ENCODE measurements around the gene PRSS37. TPM values are rescaled to one million over a fixed set of nuclear protein-coding genes. Genes with fewer than 3 reads are reported as not detected.

The PRSS37 gene, protein sequence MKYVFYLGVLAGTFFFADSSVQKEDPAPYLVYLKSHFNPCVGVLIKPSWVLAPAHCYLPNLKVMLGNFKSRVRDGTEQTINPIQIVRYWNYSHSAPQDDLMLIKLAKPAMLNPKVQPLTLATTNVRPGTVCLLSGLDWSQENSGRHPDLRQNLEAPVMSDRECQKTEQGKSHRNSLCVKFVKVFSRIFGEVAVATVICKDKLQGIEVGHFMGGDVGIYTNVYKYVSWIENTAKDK
- total RNA-seq (2022) (not detected in 2 replicates), Bru-seq, nascent RNA (not detected), BruChase-seq, experiment 1, labeled RNA remaining after a 6-hour chase (percentile 11 among the genes with signal in this experiment), BruChase-seq, experiment 2, labeled RNA remaining after a 2-hour chase (not detected)
- long read RNA-seq, result 0 reads

DNA sequence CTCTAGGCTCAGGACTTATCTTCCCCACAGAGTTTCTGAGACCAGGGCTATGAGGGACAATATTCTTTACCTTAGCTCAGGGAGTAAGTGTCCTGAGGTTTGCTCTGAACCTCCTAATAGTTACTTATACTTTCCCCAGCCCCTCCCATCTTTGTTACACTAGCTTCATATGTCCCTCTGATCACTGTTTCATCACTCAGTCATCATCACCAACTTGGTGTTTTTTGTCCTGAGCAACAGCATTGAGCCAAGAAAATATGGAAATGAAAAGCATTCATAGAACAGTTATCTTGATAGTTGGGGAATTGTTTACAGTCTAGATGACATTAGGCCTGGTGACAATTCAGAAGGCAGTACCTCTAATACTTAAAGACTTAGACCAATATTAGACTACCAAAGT, at the start of gene PRSS37:
PRSS37 (minus strand) TSS at position 101 of the 400 bp plus-strand sequence. CDS start 436 bp downstream, outside the sequence.
- no peaks in the 10 kb centered on the region for H3K27me3 Mint-ChIP-seq (ENCODE audit: insufficient read depth, unreplicated experiment)
- no peak for DNase-seq (ENCODE audit: unreplicated experiment)
- CTCF ChIA-PET, result interaction anchor here (2.4 kb wide), 1 partner anchor 55 kb away, joined by 9 read pairs; no protein-coding TSS in a partner anchor
- H3K4me1 Mint-ChIP-seq (ENCODE audit: insufficient read depth, unreplicated experiment), result no peaks in the 10 kb centered on the region
- intact Hi-C loops (cut with micrococcal nuclease), result no loop called here
- H3K9me3 Mint-ChIP-seq (ENCODE audit: unreplicated experiment), result no peaks in the 10 kb centered on the region
- no peak within 1 kb of the TSS for H3K27ac Mint-ChIP-seq (ENCODE audit: low read depth, unreplicated experiment)
- TF ChIP-seq, protein P1, sequence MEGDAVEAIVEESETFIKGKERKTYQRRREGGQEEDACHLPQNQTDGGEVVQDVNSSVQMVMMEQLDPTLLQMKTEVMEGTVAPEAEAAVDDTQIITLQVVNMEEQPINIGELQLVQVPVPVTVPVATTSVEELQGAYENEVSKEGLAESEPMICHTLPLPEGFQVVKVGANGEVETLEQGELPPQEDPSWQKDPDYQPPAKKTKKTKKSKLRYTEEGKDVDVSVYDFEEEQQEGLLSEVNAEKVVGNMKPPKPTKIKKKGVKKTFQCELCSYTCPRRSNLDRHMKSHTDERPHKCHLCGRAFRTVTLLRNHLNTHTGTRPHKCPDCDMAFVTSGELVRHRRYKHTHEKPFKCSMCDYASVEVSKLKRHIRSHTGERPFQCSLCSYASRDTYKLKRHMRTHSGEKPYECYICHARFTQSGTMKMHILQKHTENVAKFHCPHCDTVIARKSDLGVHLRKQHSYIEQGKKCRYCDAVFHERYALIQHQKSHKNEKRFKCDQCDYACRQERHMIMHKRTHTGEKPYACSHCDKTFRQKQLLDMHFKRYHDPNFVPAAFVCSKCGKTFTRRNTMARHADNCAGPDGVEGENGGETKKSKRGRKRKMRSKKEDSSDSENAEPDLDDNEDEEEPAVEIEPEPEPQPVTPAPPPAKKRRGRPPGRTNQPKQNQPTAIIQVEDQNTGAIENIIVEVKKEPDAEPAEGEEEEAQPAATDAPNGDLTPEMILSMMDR (IDR thresholded peaks at IDR 0.05; ENCODE audit: unreplicated experiment), result no peak
- H3K36me3 Mint-ChIP-seq (ENCODE audit: insufficient read depth, unreplicated experiment), result peaks cover 4% of the 10 kb centered on the region
- BruUV-seq (replicated peaks), result no TSS peak
- no peak within 1 kb of the TSS for H3K4me3 Mint-ChIP-seq (ENCODE audit: unreplicated experiment)
- POLR2A ChIA-PET, result no interaction called here

DNA sequence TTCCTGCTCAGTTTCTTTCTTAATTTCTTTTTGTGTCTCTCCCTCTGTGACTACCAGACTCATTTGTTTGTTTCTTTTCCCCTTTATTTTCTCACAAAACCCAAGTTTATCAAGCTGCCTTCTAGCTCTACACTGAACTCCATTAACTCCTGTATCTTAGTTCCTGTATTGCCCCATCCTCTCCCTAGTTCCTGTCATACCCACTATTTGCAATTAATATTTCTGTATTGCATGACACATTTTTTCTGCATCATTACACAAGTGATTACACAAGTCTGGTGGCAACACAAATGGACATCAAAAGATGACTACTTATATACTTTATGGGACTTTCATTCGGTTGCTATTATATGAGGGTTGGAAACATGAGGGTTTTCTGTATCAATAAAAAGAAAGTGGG, 48.0 kb upstream of the PRSS37 start:
- Mint-ChIP-seq H3K4me3 (ENCODE audit: unreplicated experiment) (no peak overlapping the region), H3K9me3 (ENCODE audit: unreplicated experiment) (no peaks in the 10 kb centered on the region), H3K27me3 (ENCODE audit: insufficient read depth, unreplicated experiment) (no peaks in the 10 kb centered on the region), H3K27ac (ENCODE audit: low read depth, unreplicated experiment) (no peak overlapping the region), H3K4me1 (ENCODE audit: insufficient read depth, unreplicated experiment) (no peaks in the 10 kb centered on the region), H3K36me3 (ENCODE audit: insufficient read depth, unreplicated experiment) (no peaks in the 10 kb centered on the region)
- no peak for DNase-seq (ENCODE audit: unreplicated experiment)
- ChIA-PET POLR2A (no interaction called here), CTCF (interaction anchor here (0.6 kb wide), 1 partner anchor 89 kb away, joined by 4 read pairs; no protein-coding TSS in a partner anchor)
- no TSS peak for BruUV-seq (replicated peaks)
- intact Hi-C loops (cut with micrococcal nuclease), result no loop called here
- TF ChIP-seq, protein P1 (IDR thresholded peaks at IDR 0.05; ENCODE audit: unreplicated experiment), result no peak

DNA sequence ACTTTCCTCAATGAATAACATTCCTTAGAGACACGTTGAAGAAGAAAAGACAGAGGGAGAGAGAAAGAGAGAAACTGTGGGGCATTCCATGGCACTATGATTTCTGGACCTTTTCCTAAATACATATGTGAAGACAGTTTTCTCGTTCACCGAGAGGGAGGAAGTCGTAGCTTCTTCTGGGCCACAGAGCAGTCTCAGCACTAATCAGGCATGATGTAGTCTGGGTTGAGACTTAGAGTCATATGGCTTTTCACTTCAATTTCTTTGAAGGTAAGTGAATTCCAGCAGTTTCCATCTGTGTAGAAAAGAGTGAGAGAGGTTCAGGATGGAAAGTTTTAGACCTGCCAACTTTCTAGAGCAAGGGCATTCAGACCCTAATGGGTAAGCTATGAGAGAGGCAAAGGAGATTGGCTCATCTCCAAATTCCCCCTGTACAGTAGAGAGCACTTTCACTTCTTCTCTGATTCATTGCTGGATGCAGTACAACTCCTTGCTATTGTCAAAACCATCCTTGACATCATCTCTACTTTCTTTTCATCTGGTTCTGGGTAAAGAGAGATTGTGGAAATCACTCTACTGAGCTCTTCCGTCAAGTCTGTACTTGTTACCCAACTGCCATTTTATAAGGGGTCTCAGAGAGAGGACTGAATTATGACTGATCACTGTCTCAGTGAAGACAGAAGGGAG, 43.4 kb upstream of the PRSS37 start:
- Mint-ChIP-seq H3K36me3 (ENCODE audit: insufficient read depth, unreplicated experiment) (no peaks in the 10 kb centered on the region), H3K27me3 (ENCODE audit: insufficient read depth, unreplicated experiment) (no peaks in the 10 kb centered on the region), H3K4me1 (ENCODE audit: insufficient read depth, unreplicated experiment) (no peaks in the 10 kb centered on the region), H3K27ac (ENCODE audit: low read depth, unreplicated experiment) (no peak overlapping the region), H3K4me3 (ENCODE audit: unreplicated experiment) (no peak overlapping the region), H3K9me3 (ENCODE audit: unreplicated experiment) (no peaks in the 10 kb centered on the region)
- intact Hi-C loops (cut with micrococcal nuclease), result no loop called here
- no peak for DNase-seq (ENCODE audit: unreplicated experiment)
- ChIA-PET CTCF (interaction anchor here (0.6 kb wide), 1 partner anchor 92 kb away, joined by 3 read pairs; no protein-coding TSS in a partner anchor), POLR2A (no interaction called here)
- BruUV-seq (replicated peaks), result no TSS peak
- TF ChIP-seq, protein P1 (IDR thresholded peaks at IDR 0.05; ENCODE audit: unreplicated experiment), result no peak

DNA sequence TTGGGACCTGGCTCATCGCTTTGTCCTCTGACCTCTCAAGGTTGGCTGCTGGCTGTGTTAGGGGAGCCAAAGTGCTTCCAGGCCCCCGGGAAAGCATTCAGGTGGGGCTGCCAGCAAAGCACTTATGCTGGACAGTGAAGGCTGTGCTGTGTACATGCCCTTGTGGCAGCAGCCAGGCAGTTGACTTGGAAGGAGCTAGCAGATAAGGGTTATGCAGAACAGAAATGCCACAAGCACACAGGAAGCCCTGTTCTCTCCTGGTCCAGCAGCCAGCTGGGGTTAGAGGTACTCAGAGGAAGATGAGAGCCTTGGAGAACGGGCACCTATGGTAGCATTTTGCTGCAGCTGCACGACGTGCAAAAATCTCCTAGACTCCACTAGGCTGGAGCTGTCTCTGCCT, 39.7 kb upstream of the PRSS37 start:
- Mint-ChIP-seq H3K4me3 (ENCODE audit: unreplicated experiment) (no peak overlapping the region), H3K4me1 (ENCODE audit: insufficient read depth, unreplicated experiment) (no peaks in the 10 kb centered on the region), H3K36me3 (ENCODE audit: insufficient read depth, unreplicated experiment) (no peaks in the 10 kb centered on the region), H3K27ac (ENCODE audit: low read depth, unreplicated experiment) (no peak overlapping the region), H3K9me3 (ENCODE audit: unreplicated experiment) (no peaks in the 10 kb centered on the region), H3K27me3 (ENCODE audit: insufficient read depth, unreplicated experiment) (no peaks in the 10 kb centered on the region)
- no peak for DNase-seq (ENCODE audit: unreplicated experiment)
- ChIA-PET POLR2A (no interaction called here), CTCF (no interaction called here)
- TF ChIP-seq, protein P1 (IDR thresholded peaks at IDR 0.05; ENCODE audit: unreplicated experiment), result no peak
- intact Hi-C loops (cut with micrococcal nuclease), result no loop called here
- BruUV-seq (replicated peaks), result no TSS peak
